Ovary (tissue), 3 donors: ENCODE measurements around the gene BTBD17.

Experiments
- CTCF ChIP-seq, 3 donors: fragments of 450-650 bp in 2 of 3; fragments of 200-600 bp in 1 of 3; IDR thresholded peaks; one replicate each; pipeline versions ENCODE4 v1.5.1 to v1.8.0; 2016 to 2022; ENCODE audit warnings: antibody characterized with exemption in 3 of 3, mild to moderate bottlenecking in 1 of 3
- EP300 ChIP-seq: sonication (generic); formaldehyde crosslinking; IDR thresholded peaks from one replicate; pipeline ENCODE4 v1.6.1; 2017; ENCODE audit warnings: antibody characterized with exemption
- donor health status: DM: no; HTN: no; CAD: no.

DNA sequence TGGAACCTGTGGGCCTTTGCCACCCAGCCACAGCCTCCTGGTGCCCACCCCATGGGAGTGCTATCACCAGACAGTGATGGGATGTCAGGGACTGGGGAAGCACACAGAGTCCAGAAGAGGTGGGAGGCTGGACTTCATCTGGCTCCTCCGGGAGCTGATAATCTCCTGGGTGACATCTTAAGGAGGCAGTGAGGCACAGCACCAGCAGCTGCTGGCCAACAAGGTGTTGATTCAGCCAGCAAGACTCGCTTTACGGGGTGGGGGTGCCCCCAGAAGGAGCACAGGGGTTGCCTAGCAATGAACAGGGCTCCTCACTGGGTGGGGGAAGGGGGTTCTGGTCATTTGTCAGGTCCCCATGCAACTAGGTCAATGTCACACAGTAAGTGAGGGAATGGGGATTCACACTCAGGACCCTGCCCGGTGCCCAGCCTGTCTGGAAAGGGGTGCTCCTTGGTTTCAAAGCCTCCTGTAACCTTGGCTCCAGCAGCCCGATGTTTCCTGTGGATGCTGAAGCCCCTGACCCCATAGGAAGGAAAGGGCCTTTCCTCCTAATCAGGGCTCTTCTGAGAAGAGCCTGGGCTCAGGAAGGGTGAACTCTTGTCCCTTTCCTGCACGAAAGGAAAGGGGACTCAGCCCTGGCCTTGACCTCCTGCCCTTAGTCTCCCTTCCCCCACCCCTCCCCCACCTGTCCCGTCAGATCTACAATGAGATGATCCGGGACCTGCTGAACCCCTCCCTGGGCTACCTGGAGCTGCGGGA lies 18.0 kb downstream of the BTBD17 start:
- TF ChIP-seq CTCF (IDR thresholded peaks at IDR 0.05) (no peak), EP300 (no peak)
